ENCODE data around the gene PRIMPOL. TPM values are rescaled to one million over a fixed set of nuclear protein-coding genes. Genes with fewer than 3 reads are reported as not detected.
A peak's percentile ranks its signal among the peaks of the same experiment; 100 is the strongest.
"Not testable (repeated sequence)": the region's sequence is repeated elsewhere in the genome, so short reads cannot be mapped to it uniquely, and the experiment has no call there.

PRIMPOL gene
- total RNA-seq, 2 experiments from 2014 or later: 17.9 to 18.1 TPM

DNA sequence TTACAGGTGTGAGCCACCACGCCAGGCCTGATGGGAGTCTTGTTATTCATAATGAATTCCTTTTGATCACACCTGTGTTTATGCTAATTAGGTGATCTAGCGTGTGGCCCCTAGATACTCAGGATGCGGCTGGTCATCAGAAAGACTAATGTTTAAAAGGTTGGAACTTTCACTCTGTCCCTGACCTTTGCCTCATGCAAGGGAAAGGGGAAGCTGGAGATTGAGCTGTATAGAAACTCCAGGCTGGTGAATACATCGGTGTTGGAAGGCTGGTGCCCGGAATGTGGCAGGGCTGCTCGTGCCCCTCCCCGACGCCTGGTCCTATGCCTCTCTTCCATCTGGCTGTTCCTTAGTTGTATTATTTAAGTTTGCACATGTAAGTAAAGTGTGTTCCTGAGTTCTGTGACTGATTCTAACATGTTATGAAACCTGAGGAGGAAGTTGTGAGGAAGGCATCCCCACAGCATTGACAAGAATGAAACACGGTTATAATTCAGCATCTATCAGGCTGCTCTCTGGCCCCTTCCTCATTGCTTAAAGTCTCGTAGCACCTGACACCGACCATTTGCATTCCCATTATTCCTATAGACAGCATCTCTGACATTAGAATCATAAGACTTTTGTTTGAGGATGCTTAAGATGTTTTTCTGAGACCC, 29.2 kb upstream of the PRIMPOL start:
- Mint-ChIP-seq H3K27ac (no peak overlapping the region), H3K36me3 (ENCODE audit: low read depth) (peaks cover 6% of the 10 kb centered on the region), H3K9me3 (no peaks in the 10 kb centered on the region), H3K4me3 (no peak overlapping the region), H3K4me1 (ENCODE audit: low read depth) (peaks cover 7% of the 10 kb centered on the region), H3K27me3 (ENCODE audit: low read depth) (no peaks in the 10 kb centered on the region)
- intact Hi-C loops (cut with micrococcal nuclease): no loop called here
- CTCF ChIA-PET: no interaction called here
- DNase-seq: no peak

DNA sequence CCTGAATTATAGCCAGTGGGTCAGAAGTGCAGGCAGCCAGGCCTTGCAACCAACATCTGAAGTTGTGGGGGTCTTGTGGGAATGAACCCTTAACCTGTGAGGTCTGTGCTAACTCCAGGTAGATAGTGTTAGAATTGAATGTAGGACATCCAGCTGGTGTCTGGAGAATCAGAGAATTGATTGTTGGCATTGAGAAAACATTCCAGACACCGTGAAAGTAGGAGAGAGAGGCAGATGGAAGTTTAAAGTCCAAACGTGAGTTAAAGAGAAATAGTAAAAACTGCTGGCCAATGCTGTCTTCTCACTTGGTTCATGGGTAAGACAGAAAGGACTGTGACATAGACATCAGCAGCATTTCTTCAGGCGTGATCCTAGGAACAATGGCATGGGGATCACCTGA, 28.0 kb upstream of the PRIMPOL start:
- H3K27ac Mint-ChIP-seq: no peak overlapping the region

DNA sequence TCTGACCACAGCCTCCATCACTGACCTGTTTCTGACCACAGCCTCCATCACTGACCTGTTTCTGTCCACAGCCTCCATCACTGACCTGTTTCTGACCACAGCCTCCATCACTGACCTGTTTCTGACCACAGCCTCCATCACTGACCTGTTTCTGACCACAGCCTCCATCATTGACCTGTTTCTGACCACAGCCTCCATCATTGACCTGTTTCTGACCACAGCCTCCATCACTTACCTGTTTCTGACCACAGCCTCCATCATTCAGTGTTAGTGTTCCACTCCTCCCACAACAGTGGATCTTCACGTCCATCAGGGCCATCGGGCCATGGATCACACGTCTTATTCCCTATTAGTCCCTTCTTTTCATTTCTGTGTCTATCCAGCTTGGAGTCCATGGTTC, 25.0 kb upstream of the PRIMPOL start:
- H3K27ac Mint-ChIP-seq; intact Hi-C loops (cut with micrococcal nuclease); H3K27me3 Mint-ChIP-seq (ENCODE audit: low read depth); DNase-seq; H3K4me3 Mint-ChIP-seq; H3K9me3 Mint-ChIP-seq: not testable (repeated sequence)
- peaks cover 24% of the 10 kb centered on the region for H3K36me3 Mint-ChIP-seq (ENCODE audit: low read depth)
- CTCF ChIA-PET: interaction anchor here (0.7 kb wide), 1 partner anchor 30 kb away, joined by 3 read pairs; no protein-coding TSS in a partner anchor
- H3K4me1 Mint-ChIP-seq (ENCODE audit: low read depth): peaks cover 26% of the 10 kb centered on the region

More for the DNA sequence above, 28.0 kb upstream of the PRIMPOL start:
- Mint-ChIP-seq H3K27me3 (ENCODE audit: low read depth) (no peaks in the 10 kb centered on the region), H3K4me1 (ENCODE audit: low read depth) (peaks cover 17% of the 10 kb centered on the region), H3K4me3 (no peak overlapping the region), H3K9me3 (no peaks in the 10 kb centered on the region), H3K36me3 (ENCODE audit: low read depth) (peaks cover 6% of the 10 kb centered on the region)
- DNase-seq: no peak
- intact Hi-C loops (cut with micrococcal nuclease): no loop called here
- CTCF ChIA-PET: no interaction called here

DNA sequence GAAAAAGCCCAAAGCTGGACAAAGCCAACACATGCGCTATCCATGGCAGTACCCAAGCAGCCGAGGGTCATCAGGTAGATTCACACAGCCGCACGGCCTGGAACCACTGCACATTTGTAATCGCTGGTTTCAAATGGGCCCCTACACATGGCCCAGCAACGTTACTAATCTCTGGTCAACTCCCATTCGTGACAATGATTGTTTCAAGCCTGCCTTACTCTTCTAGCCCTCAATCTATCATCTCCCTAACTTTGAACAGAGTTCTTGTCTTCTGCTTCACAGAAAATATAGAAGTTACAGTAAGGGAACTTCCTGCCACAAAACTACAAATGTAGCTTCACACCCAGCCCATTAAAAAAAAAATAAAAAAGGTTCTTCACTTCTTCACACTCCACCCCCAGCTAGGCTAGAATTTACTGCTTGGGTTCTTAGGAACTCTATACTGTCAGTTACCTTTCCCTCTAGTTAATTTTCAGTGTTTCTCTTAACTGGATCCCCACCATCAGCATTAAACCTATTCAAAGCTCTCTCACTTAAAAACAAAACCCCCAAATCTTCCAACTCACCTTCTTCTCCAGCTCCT, 24.5 kb upstream of the PRIMPOL start:
- H3K4me3 Mint-ChIP-seq: no peak overlapping the region
- no peak for DNase-seq
- H3K27ac Mint-ChIP-seq: no peak overlapping the region
- H3K4me1 Mint-ChIP-seq (ENCODE audit: low read depth): peaks cover 26% of the 10 kb centered on the region
- peaks cover 25% of the 10 kb centered on the region for H3K36me3 Mint-ChIP-seq (ENCODE audit: low read depth)
- intact Hi-C loops (cut with micrococcal nuclease): no loop called here
- H3K9me3 Mint-ChIP-seq: no peaks in the 10 kb centered on the region
- CTCF ChIA-PET: interaction anchor here (0.5 to 1.2 kb wide), 3 partner anchors 19 to 30 kb away, joined by 3 to 4 read pairs (median 4); no protein-coding TSS in a partner anchor
- H3K27me3 Mint-ChIP-seq (ENCODE audit: low read depth): no peaks in the 10 kb centered on the region

DNA sequence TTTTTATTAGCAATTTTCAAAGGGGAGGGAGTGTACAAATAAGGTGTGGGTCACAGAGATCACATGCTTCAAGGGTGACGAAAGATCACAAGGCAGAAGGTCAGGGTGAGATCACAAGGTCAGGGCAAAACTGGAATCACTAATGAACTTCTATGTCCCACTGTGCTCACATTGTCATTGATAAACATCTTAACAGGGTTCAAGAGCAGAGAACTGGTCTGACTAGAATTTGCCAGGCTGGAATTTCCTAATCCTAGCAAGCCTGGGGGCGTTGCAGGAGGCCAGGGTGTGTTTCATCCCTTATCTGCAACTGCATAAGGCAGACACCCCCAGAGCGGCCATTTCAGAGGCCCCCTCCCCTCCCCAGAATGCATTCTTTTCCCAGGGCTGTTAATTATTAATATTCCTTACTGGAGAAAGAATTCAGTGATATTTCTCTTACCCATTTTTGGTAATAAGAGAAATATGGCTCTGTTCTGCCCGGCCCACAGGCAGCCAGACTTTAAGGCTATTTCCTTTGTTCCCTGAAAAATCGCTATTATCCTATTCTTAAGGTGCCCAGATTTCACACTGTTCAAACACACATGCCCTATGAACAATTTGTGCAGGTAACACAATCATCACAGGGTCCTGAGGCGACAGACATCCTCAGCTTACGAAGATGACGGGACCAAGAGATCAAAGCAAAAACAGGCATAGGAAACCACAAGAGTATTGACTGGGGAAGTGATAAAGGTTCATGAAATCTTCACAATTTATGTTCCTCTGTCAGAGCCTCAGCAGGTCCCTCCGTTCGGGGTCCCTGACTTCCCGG, 23.5 kb upstream of the PRIMPOL start:
- H3K4me3 Mint-ChIP-seq; H3K27me3 Mint-ChIP-seq (ENCODE audit: low read depth); intact Hi-C loops (cut with micrococcal nuclease); H3K9me3 Mint-ChIP-seq: not testable (repeated sequence)
- Mint-ChIP-seq H3K27ac (peak overlapping the region; percentile 28), H3K4me1 (ENCODE audit: low read depth) (peaks cover 26% of the 10 kb centered on the region), H3K36me3 (ENCODE audit: low read depth) (peaks cover 30% of the 10 kb centered on the region)
- DNase-seq: peak; percentile 32
- CTCF ChIA-PET: interaction anchor here (0.5 to 1.2 kb wide), 3 partner anchors 18 to 362 kb away, joined by 4 read pairs; no protein-coding TSS in a partner anchor

DNA sequence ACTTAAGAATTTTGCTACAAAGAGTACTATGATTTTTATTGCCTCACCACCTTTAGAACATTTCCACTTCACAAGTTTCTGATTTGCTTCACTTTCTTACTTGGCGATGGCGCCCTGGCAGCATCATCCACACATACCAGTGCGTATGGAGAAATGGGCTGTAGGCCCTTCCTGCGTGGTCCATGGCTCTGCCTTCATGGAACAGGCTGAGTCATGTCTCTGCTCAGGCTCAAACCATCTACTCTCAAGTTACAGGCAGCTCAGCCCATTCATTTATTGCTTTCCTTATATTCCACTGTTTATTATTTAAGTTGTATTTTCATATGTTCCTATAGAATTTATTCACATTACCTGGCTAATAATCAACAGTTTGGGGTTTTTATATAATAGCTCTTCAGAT, 21.4 kb upstream of the PRIMPOL start:
- H3K27ac Mint-ChIP-seq: peak overlapping the region; percentile 20
- CTCF ChIA-PET: interaction anchor here (1.5 kb wide), 1 partner anchor 364 kb away, joined by 3 read pairs; no protein-coding TSS in a partner anchor
- no peak overlapping the region for H3K4me3 Mint-ChIP-seq
- no peak for DNase-seq
- H3K9me3 Mint-ChIP-seq: no peaks in the 10 kb centered on the region
- peaks cover 36% of the 10 kb centered on the region for H3K36me3 Mint-ChIP-seq (ENCODE audit: low read depth)
- intact Hi-C loops (cut with micrococcal nuclease): no loop called here
- peaks cover 26% of the 10 kb centered on the region for H3K4me1 Mint-ChIP-seq (ENCODE audit: low read depth)
- no peaks in the 10 kb centered on the region for H3K27me3 Mint-ChIP-seq (ENCODE audit: low read depth)

DNA sequence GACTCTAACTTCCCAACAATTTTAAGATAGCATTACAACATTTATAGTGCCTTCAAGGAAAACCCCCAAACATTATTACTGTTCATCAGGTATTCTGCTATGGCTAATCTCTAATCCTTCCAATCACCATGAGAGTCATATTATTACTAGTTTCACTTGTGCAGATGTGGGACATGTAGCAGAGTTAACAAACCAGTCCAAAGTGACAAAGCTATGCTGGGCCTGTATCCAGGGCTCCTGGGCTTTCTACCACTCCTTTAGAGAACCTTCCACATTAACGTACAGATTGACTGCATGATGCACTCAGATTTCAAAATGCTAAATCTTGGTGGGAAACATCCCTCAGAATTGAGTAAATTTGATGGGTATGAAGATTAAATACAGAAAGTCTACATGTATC, 16.7 kb upstream of the PRIMPOL start:
- peaks cover 44% of the 10 kb centered on the region for H3K36me3 Mint-ChIP-seq (ENCODE audit: low read depth)
- CTCF ChIA-PET: no interaction called here
- H3K27ac Mint-ChIP-seq: no peak overlapping the region

DNA sequence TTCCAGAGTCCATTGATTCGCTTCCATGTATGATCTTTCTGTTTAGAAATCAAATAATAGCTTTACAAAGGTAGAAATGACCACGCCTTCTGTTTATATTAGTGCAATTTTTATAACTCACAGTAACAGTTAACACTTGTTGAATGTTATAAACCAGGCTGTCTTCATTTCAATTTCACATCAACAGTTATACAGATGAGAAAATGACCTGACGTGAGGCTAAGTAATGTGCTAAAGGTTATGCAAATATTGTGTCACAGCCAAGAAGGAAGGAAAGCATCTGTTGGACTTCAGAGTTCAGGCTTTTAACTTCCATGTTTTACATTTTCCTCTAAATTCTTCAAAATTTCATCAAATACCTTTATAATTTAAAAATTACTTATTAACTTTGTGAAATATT, 14.2 kb upstream of the PRIMPOL start:
- H3K27me3 Mint-ChIP-seq (ENCODE audit: low read depth): no peaks in the 10 kb centered on the region
- CTCF ChIA-PET: interaction anchor here (0.6 to 0.7 kb wide), 3 partner anchors 286 to 764 kb away, joined by 4 to 6 read pairs (median 5); no protein-coding TSS in a partner anchor
- peaks cover 10% of the 10 kb centered on the region for H3K4me1 Mint-ChIP-seq (ENCODE audit: low read depth)
- H3K9me3 Mint-ChIP-seq: no peaks in the 10 kb centered on the region
- intact Hi-C loops (cut with micrococcal nuclease): no loop called here
- DNase-seq: no peak
- peaks cover 40% of the 10 kb centered on the region for H3K36me3 Mint-ChIP-seq (ENCODE audit: low read depth)
- no peak overlapping the region for H3K27ac Mint-ChIP-seq
- no peak overlapping the region for H3K4me3 Mint-ChIP-seq

More for the DNA sequence above, 16.7 kb upstream of the PRIMPOL start:
- Mint-ChIP-seq H3K27me3 (ENCODE audit: low read depth) (no peaks in the 10 kb centered on the region), H3K4me1 (ENCODE audit: low read depth) (no peaks in the 10 kb centered on the region), H3K4me3 (no peak overlapping the region), H3K9me3 (no peaks in the 10 kb centered on the region)
- intact Hi-C loops (cut with micrococcal nuclease): no loop called here
- no peak for DNase-seq

DNA sequence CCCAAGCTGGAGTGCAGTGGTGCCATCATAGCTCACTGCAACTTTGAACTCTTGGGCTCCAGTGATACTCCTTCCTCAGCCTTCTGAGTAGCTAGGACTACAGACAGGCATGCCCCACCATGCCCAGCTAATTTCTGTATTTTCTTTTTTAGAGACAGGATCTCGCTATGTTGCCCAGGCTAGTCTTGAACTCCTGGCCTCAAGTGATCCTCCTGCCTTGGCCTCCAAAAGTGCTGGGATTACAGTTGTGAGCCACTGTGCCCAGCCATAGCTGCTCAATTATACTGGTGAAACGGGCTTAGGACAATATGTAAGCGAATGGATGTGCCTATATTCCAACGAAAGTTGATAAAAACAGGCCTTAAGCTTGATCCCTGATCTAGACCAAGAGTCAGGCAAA, 13.4 kb upstream of the PRIMPOL start:
- CTCF ChIA-PET: interaction anchor here (0.6 to 0.7 kb wide), 2 partner anchors 436 to 765 kb away, joined by 4 to 5 read pairs; no protein-coding TSS in a partner anchor
- peaks cover 39% of the 10 kb centered on the region for H3K36me3 Mint-ChIP-seq (ENCODE audit: low read depth)
- no peak for DNase-seq

DNA sequence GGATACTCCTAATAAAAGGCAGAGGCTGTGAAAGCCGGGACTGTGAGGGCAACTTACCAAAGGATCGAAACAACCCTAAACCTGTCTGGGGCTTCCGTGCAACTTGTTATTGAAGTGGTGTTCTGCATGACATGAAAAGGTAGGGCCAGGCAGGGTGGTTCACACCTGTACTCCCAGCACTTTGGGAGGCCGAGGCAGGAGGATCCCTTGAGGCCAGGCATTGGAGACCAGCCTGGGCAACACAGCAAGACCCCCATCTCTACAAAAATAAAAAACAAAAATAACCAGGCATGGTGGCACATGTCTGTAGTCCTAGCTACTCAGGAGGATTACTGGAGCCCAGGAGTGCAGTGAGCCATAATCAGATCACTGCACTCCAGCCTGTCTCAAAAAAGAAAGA, 12.6 kb upstream of the PRIMPOL start:
- H3K9me3 Mint-ChIP-seq: no peaks in the 10 kb centered on the region
- peaks cover 38% of the 10 kb centered on the region for H3K36me3 Mint-ChIP-seq (ENCODE audit: low read depth)
- CTCF ChIA-PET: interaction anchor here (0.6 kb wide), 1 partner anchor 843 kb away, joined by 3 read pairs; no protein-coding TSS in a partner anchor

More for the DNA sequence above, 13.4 kb upstream of the PRIMPOL start:
- no peaks in the 10 kb centered on the region for H3K9me3 Mint-ChIP-seq
- intact Hi-C loops (cut with micrococcal nuclease): no loop called here
- H3K27ac Mint-ChIP-seq: no peak overlapping the region
- H3K4me1 Mint-ChIP-seq (ENCODE audit: low read depth): peaks cover 15% of the 10 kb centered on the region
- no peak overlapping the region for H3K4me3 Mint-ChIP-seq
- H3K27me3 Mint-ChIP-seq (ENCODE audit: low read depth): no peaks in the 10 kb centered on the region

DNA sequence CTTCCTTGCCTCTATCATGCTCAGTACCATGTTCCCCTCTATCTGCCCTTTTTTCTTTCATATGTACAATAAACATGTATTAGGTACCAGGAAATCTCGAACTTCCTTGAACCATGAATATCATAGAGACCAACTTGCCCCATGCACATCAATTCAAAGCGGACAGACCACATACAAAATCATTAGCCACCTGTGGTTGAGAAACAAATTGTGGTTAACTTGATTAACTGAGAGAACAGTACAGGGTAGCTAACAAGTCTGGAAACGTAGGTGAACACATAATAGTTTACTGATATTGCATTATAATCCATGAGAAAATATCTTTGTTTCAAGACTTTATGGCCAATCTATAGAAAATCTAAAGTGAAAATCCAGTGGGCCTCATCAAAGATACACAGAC, 8.5 kb upstream of the PRIMPOL start:
- peaks cover 40% of the 10 kb centered on the region for H3K4me1 Mint-ChIP-seq (ENCODE audit: low read depth)
- H3K4me3 Mint-ChIP-seq: no peak overlapping the region
- no peak overlapping the region for H3K27ac Mint-ChIP-seq

More for the DNA sequence above, 12.6 kb upstream of the PRIMPOL start:
- H3K4me3 Mint-ChIP-seq: no peak overlapping the region
- intact Hi-C loops (cut with micrococcal nuclease): no loop called here
- no peaks in the 10 kb centered on the region for H3K27me3 Mint-ChIP-seq (ENCODE audit: low read depth)
- H3K27ac Mint-ChIP-seq: no peak overlapping the region
- DNase-seq: no peak
- H3K4me1 Mint-ChIP-seq (ENCODE audit: low read depth): peaks cover 20% of the 10 kb centered on the region

DNA sequence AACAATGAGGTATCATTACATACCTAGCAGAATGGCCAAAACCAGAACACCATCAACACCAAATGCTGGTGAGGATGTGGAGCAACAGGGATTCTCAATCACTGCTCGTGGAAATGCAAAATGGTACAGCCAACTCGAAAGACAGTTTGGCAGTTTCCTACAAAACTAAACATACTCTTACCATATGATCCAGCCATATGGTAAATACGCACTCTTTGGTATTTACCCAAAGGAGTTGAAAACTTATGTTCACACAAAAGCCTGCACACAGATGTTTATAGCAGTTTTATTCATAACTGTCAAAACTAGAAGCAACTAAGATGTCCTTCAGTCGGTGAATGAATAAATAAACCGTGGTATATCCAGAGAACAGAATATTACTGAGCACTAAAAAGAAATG, 8.1 kb upstream of the PRIMPOL start:
- Mint-ChIP-seq H3K27ac (no peak overlapping the region), H3K9me3 (no peaks in the 10 kb centered on the region), H3K4me1 (ENCODE audit: low read depth) (peaks cover 45% of the 10 kb centered on the region), H3K4me3 (no peak overlapping the region), H3K27me3 (ENCODE audit: low read depth) (no peaks in the 10 kb centered on the region), H3K36me3 (ENCODE audit: low read depth) (peaks cover 32% of the 10 kb centered on the region)
- CTCF ChIA-PET: no interaction called here
- no peak for DNase-seq
- intact Hi-C loops (cut with micrococcal nuclease): no loop called here

More for the DNA sequence above, 8.5 kb upstream of the PRIMPOL start:
- DNase-seq: no peak
- peaks cover 33% of the 10 kb centered on the region for H3K36me3 Mint-ChIP-seq (ENCODE audit: low read depth)
- CTCF ChIA-PET: no interaction called here
- intact Hi-C loops (cut with micrococcal nuclease): no loop called here
- no peaks in the 10 kb centered on the region for H3K27me3 Mint-ChIP-seq (ENCODE audit: low read depth)
- no peaks in the 10 kb centered on the region for H3K9me3 Mint-ChIP-seq
